Effector memory CD8-positive, alpha-beta T cell (primary cell): ENCODE measurements around the gene WDR35.
A peak's percentile ranks its signal among the peaks of the same experiment; 100 is the strongest.

Source experiments
- ATAC-seq: fragments of 150-1000 bp; cut with Tn5 transposase; replicated peaks from 2 replicates; pipeline ENCODE4 v1.10.0; 2021; ENCODE audit warnings: mild to moderate bottlenecking, moderate library complexity
- DNase-seq, 3 experiments: peaks; one replicate each; pipeline ENCODE4 v3.0.0; 2021
- H3K27ac Mint-ChIP-seq, 2 donors: one replicate each; pipeline ENCODE4 v1.8.0; 2022; ENCODE audit warnings: mild to moderate bottlenecking in 2 of 2, mixed read lengths in 2 of 2, moderate library complexity in 2 of 2
- H3K27me3 Mint-ChIP-seq, 2 donors: one replicate each; pipeline ENCODE4 v1.8.0; 2022; ENCODE audit warnings: mixed read lengths in 2 of 2
- H3K36me3 Mint-ChIP-seq: one replicate; pipeline ENCODE4 v1.8.0; 2022; ENCODE audit warnings: mild to moderate bottlenecking, moderate library complexity, mixed read lengths; ENCODE audit not compliant: insufficient read depth
- H3K4me1 Mint-ChIP-seq, 2 donors: one replicate each; pipeline ENCODE4 v1.8.0; 2022; ENCODE audit warnings: low read depth in 2 of 2, mixed read lengths in 2 of 2
- H3K4me3 Mint-ChIP-seq, 2 donors: one replicate each; pipeline ENCODE4 v1.8.0; 2022; ENCODE audit warnings: mild to moderate bottlenecking in 2 of 2, mixed read lengths in 2 of 2, moderate library complexity in 2 of 2
- H3K9me3 Mint-ChIP-seq, 2 donors: one replicate each; pipeline ENCODE4 v1.8.0; 2022; ENCODE audit warnings: mixed read lengths in 2 of 2

Gene WDR35

GRCh38 chr2:19991895-19992294 lies 2.0 kb upstream of the WDR35 start:
- H3K4me3 Mint-ChIP-seq, result no peak overlapping the region
- ATAC-seq (no peak), DNase-seq (no peak)
- peaks cover 18% of the 10 kb centered on the region for H3K36me3 Mint-ChIP-seq
- H3K9me3 Mint-ChIP-seq, result no peaks in the 10 kb centered on the region
- peaks cover 10 to 15% of the 10 kb centered on the region in 2 donors for H3K4me1 Mint-ChIP-seq
- no peak overlapping the region for H3K27ac Mint-ChIP-seq
- H3K27me3 Mint-ChIP-seq, result peaks cover 28 to 45% of the 10 kb centered on the region in 2 donors

DNA sequence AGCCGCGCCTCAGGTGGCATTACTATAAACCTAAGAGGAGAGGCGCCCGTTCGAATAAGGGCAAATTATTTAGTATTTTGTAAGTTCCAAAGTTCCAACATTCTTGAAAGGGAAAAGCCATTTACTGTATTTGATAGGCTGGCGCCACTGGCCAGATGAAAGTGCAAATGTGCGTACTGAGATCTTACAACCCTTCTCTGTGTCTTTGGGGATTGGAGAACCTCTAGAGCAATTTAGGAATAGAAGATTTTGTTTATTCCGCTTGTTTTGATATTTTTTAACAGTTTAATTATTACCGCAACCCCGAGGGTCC lies 467 bp upstream of the WDR35 start:
- DNase-seq, result no peak
- H3K36me3 Mint-ChIP-seq, result peaks cover 20% of the 10 kb centered on the region
- H3K4me1 Mint-ChIP-seq, result peaks cover 10 to 15% of the 10 kb centered on the region in 2 donors
- no peak for ATAC-seq
- H3K9me3 Mint-ChIP-seq, result no peaks in the 10 kb centered on the region
- peak overlapping the region; percentile 91 to 94 for H3K4me3 Mint-ChIP-seq
- peak overlapping the region; percentile 94 for H3K27ac Mint-ChIP-seq
- H3K27me3 Mint-ChIP-seq, result peaks cover 16 to 31% of the 10 kb centered on the region in 2 donors

GRCh38 chr2:19989342-19989666 lies 601 bp downstream of the WDR35 start:
- no peaks in the 10 kb centered on the region for H3K9me3 Mint-ChIP-seq
- H3K4me3 Mint-ChIP-seq, result peak overlapping the region; percentile 91 to 94
- H3K4me1 Mint-ChIP-seq, result peaks cover 10 to 19% of the 10 kb centered on the region in 2 donors
- no peak for DNase-seq
- H3K36me3 Mint-ChIP-seq, result peaks cover 20% of the 10 kb centered on the region
- peak overlapping the region; percentile 94 for H3K27ac Mint-ChIP-seq
- H3K27me3 Mint-ChIP-seq, result peaks cover 16 to 26% of the 10 kb centered on the region in 2 donors
- ATAC-seq, result no peak

DNA sequence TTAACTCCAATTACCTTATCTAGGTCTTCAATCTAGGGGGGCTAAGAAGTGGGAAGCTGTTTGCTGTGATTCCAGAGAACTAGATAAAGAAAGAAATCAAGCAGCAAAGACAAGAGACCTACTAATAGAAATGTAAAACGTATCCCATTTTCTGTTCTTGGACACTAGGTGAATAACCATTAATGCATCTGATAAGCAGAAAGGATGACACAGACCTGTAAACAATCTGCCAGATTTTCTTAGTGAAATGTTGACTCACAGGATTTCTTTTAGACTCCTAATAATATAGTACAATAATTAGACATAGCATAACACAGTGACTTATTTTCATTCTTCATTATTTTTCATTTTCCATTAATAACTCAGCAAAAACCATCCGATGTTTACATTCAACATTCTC lies 1.3 kb downstream of the WDR35 start:
- Mint-ChIP-seq H3K9me3 (no peaks in the 10 kb centered on the region), H3K4me3 (peak overlapping the region; percentile 91 to 94), H3K4me1 (peaks cover 10 to 19% of the 10 kb centered on the region in 2 donors), H3K27ac (peak overlapping the region in 1 of 2 donors; percentile 94), H3K36me3 (peaks cover 20% of the 10 kb centered on the region), H3K27me3 (peaks cover 16 to 19% of the 10 kb centered on the region in 2 donors)
- DNase-seq (no peak), ATAC-seq (no peak)

GRCh38 chr2:19987936-19988335 lies 2.0 kb downstream of the WDR35 start:
- DNase-seq (no peak), ATAC-seq (no peak)
- Mint-ChIP-seq H3K27ac (no peak overlapping the region), H3K36me3 (peaks cover 20% of the 10 kb centered on the region), H3K4me3 (no peak overlapping the region), H3K4me1 (peaks cover 10 to 19% of the 10 kb centered on the region in 2 donors), H3K27me3 (peaks cover 10 to 12% of the 10 kb centered on the region in 2 donors), H3K9me3 (no peaks in the 10 kb centered on the region)

DNA sequence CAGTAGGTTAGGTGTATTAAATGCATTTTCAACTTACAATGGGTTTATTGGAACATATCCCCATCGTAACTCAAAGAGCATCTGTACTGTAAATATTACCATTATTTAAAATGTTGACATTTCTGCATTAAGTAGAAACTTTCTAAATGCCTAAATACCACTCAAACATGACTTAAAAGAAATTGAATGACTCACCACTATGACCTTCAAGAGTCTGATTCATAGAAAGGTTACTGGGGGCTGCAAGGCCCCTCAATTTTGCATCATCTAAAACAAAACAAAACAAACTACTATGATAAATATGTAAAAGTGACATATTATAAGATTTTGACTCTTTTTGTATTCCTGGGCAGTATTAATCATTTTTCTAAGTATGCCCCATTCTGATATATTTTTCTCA lies 7.6 kb downstream of the WDR35 start:
- no peak for ATAC-seq
- H3K4me3 Mint-ChIP-seq, result no peak overlapping the region
- peaks cover 14% of the 10 kb centered on the region for H3K36me3 Mint-ChIP-seq
- H3K9me3 Mint-ChIP-seq, result no peaks in the 10 kb centered on the region
- H3K27me3 Mint-ChIP-seq, result no peaks in the 10 kb centered on the region
- peaks cover 0 to 4% of the 10 kb centered on the region in 2 donors for H3K4me1 Mint-ChIP-seq
- H3K27ac Mint-ChIP-seq, result no peak overlapping the region
- no peak for DNase-seq

DNA sequence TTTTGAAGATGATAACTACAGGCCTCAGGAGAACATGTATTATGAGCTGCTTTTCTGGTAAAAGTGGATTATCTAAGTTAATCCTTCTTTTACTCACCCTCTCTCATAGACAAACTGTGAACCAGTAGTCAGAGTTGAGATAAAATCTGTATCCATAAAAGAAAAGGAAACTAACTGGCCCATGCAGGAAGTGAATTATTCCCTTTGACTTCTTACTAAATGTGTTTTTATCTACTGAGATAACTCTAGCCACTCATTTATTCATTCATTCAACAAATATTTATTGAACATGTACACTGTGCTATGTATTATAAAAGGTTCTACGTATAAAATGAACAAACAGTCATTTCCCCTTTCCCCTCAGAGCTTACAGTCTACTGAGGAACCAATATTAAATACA lies 10.0 kb downstream of the WDR35 start:
- ATAC-seq, result no peak
- Mint-ChIP-seq H3K36me3 (peaks cover 16% of the 10 kb centered on the region), H3K27me3 (no peaks in the 10 kb centered on the region), H3K9me3 (no peaks in the 10 kb centered on the region), H3K4me3 (no peak overlapping the region), H3K27ac (no peak overlapping the region), H3K4me1 (peaks cover 0 to under 1% of the 10 kb centered on the region in 2 donors)
- no peak for DNase-seq

DNA sequence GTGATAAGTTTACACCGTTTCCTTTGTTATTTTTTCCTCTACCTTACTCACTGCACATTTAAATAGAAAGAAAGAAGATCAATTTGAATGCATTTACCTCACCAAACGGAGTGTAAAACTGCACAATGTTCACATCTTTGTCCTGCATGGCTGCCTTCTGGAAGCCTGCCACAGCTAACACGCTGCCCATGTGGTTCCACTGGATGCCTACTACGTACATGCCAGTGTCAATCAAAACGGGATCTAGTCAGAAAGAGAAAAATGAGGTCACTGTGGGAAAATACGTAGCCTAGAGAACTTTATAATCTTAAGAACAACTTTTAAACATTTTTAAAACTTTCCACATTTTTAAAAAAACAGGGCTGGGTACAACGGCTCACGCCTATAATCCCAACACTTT lies 16.4 kb downstream of the WDR35 start:
- ATAC-seq (no peak), DNase-seq (no peak)
- Mint-ChIP-seq H3K4me3 (no peak overlapping the region), H3K4me1 (no peaks in the 10 kb centered on the region), H3K27me3 (no peaks in the 10 kb centered on the region), H3K27ac (no peak overlapping the region), H3K9me3 (no peaks in the 10 kb centered on the region), H3K36me3 (peaks cover 18% of the 10 kb centered on the region)

- Mint-ChIP-seq H3K27ac (peak overlapping the region in 1 of 2 donors; percentile 71), H3K4me1 (no peaks in the 10 kb centered on the region), H3K4me3 (no peak overlapping the region), H3K27me3 (no peaks in the 10 kb centered on the region), H3K9me3 (no peaks in the 10 kb centered on the region), H3K36me3 (peaks cover 18% of the 10 kb centered on the region)
- ATAC-seq (peak; percentile 94), DNase-seq (no peak)
Observed at GRCh38 chr2:19971691-19972090, 18.2 kb downstream of the WDR35 start.

DNA sequence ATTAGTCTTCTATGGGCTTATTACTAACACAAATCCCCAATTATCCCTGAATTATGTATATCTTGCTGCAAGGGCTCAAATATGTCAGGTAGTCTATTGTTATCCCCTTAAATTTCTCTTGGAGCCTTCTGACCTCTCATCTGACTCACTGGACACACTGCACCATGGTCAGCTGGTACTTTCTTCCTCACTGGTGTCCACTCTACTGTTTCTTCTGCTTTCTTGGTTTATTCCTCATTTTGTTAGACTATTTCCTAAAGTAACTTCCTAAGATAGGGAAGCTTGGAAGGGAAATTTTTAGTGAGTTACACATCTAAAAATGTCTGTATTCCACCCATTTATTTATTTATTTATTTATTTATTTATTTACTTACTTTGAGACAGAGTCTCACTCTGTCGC lies 26.5 kb downstream of the WDR35 start:
- no peak for DNase-seq
- Mint-ChIP-seq H3K36me3 (peaks cover 3% of the 10 kb centered on the region), H3K9me3 (no peaks in the 10 kb centered on the region), H3K27me3 (no peaks in the 10 kb centered on the region), H3K4me1 (no peaks in the 10 kb centered on the region), H3K27ac (no peak overlapping the region), H3K4me3 (no peak overlapping the region)
- no peak for ATAC-seq

DNA sequence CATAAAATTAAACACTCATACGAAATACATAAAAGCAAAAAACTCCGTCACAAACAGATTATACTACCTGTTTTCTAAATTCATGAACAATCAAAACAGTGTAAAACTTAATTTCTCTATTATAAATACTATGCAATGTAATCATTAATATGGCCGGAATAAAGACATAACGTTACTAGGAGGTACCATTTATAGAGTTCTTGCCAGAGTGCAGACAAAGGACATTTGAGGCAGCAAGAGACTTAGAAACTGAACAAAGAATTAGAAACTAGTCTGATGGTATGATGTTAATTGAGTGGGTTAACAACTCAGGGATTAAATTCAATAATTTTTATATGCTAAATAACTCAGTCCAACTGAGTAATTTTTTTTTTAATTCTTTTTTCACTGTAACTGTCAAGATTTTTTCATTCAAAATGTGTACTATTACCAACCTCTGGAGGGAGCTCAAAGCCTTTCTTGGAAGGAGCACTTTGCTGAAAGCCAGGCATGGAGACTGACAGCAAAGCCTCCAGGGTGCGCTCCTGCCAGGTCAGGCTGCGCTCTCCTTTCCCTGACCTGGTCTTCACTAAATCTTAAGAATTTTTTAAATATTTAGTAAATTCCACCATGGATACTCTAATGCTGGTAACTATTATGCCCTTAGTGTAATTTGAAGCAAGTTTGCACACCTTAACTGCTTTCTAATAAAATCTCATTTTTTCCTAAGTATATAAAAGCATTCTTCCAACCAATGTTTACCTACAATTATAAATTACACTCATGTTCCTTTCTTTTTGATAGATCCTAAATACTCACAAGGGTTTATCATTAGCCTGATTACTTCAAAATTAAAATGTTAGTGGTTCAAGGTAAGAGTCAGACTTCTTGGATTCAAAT lies 34.1 kb downstream of the WDR35 start:
- H3K27ac Mint-ChIP-seq, result no peak overlapping the region
- DNase-seq (peak; percentile 18 to 35 (median 30)), ATAC-seq (peak; percentile 71)
- no peaks in the 10 kb centered on the region for H3K36me3 Mint-ChIP-seq
- H3K9me3 Mint-ChIP-seq, result no peaks in the 10 kb centered on the region
- H3K4me3 Mint-ChIP-seq, result no peak overlapping the region
- H3K4me1 Mint-ChIP-seq, result no peaks in the 10 kb centered on the region
- H3K27me3 Mint-ChIP-seq, result no peaks in the 10 kb centered on the region

DNA sequence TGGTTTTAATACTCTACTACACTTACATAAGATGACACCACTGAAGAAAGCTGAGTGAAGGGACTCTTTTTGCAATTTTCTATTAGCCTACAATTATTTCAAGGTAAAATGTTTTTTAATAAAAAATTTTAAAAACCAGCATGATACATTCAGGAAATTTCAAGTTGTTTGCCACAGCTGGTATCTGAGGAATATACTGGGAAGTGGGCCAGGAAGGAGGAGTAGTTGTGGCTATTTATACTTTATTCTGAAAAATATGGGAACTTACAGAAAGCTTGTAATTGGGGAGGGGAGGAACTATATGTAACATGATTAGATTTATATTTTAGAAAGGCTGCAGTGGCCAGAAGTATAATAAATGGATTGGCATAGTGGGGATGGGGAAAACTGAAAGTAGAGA lies 40.8 kb downstream of the WDR35 start:
- no peaks in the 10 kb centered on the region for H3K27me3 Mint-ChIP-seq
- H3K36me3 Mint-ChIP-seq, result peaks cover 3% of the 10 kb centered on the region
- no peak overlapping the region for H3K4me3 Mint-ChIP-seq
- H3K9me3 Mint-ChIP-seq, result no peaks in the 10 kb centered on the region
- DNase-seq (no peak), ATAC-seq (no peak)
- H3K27ac Mint-ChIP-seq, result no peak overlapping the region
- no peaks in the 10 kb centered on the region for H3K4me1 Mint-ChIP-seq

DNA sequence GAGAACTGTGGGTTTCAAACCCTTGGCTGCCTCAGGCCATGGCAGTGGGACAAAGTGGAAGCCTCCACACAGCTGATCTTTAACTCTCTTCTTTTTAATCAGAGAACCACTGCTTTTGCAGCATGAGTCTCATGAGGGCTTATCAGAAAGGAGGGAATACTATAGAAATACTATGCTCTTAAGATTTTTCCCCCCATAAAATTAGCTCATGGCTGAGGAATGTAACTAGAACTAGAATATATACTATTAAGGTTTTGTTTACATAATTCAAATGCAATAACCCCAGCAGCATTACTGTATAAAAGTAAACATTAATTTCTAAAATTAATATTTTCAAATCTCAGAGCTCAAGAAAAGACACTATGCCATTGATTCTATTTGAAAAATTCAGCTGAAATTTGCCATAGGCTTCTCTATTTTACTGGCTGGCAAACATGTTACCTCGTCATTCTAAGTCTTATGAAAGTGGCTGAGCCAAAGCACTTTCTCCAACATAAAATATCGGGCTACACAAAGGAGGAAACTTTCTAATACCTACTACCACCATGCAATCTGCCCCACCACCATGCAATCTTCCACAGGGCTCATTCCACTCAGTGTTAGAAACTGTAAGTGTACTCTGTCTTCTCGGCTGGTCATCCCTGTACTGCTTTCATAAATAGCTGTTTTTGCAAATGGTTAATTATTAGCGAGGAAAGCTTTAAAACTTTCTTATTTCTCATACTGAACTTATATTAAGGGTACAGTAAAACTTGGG lies 42.5 kb downstream of the WDR35 start:
- H3K4me1 Mint-ChIP-seq, result no peaks in the 10 kb centered on the region
- H3K27me3 Mint-ChIP-seq, result no peaks in the 10 kb centered on the region
- H3K27ac Mint-ChIP-seq, result no peak overlapping the region
- H3K4me3 Mint-ChIP-seq, result no peak overlapping the region
- no peak for ATAC-seq
- DNase-seq, result no peak
- no peaks in the 10 kb centered on the region for H3K9me3 Mint-ChIP-seq
- H3K36me3 Mint-ChIP-seq, result peaks cover 3% of the 10 kb centered on the region
